ENCODE results near the gene PTPN6. TPM values are rescaled to one million over a fixed set of nuclear protein-coding genes. Genes with fewer than 3 reads are reported as not detected.

PTPN6 gene
- total and polyA plus RNA-seq, 2 donors from 2014 or later, result 38.0 to 70.8 TPM

GRCh38 chr12:6954316-6955107 is 3.4 kb downstream of the PTPN6 start:
- H3K4me1 ChIP-seq (ENCODE audit: control insufficient read depth in 2 of 3, insufficient read depth in 2 of 3, low read depth in 1 of 3, low read length in 3 of 3), result peaks cover 0 to 7% (median 0%) of the 10 kb centered on the region in 3 donors
- DNase-seq (no peak), FAIRE-seq (no peak)
- H3K36me3 ChIP-seq (ENCODE audit: control insufficient read depth in 2 of 3, insufficient read depth in 3 of 3, low read length in 3 of 3), result peaks cover 0 to 5% (median 0%) of the 10 kb centered on the region in 3 donors
- no peak overlapping the region for H3K9ac ChIP-seq (ENCODE audit: low read length in 3 of 3)
- no peaks in the 10 kb centered on the region for H3K9me3 ChIP-seq (ENCODE audit: control insufficient read depth in 2 of 3, insufficient read depth in 1 of 3, low read length in 3 of 3)
- H3K27ac ChIP-seq (ENCODE audit: low read depth in 2 of 2, low read length in 2 of 2), result no peak overlapping the region
- TF ChIP-seq CTCF (IDR thresholded peaks at IDR 0.05; ENCODE audit: borderline replicate concordance, extremely low read depth, insufficient read depth), result no peak
- H3K4me3 ChIP-seq (ENCODE audit: low read length in 3 of 3), result no peak overlapping the region
- intact Hi-C loops (cut with DNase I), result no loop called here
- H3K27me3 ChIP-seq (ENCODE audit: control insufficient read depth, insufficient read depth, low read length), result no peaks in the 10 kb centered on the region

GRCh38 chr12:6955108-6956020 is 4.2 kb downstream of the PTPN6 start:
- no peak for TF ChIP-seq CTCF (IDR thresholded peaks at IDR 0.05; ENCODE audit: borderline replicate concordance, extremely low read depth, insufficient read depth)
- Histone ChIP-seq H3K27ac (ENCODE audit: low read depth in 2 of 2, low read length in 2 of 2) (no peak overlapping the region), H3K9ac (ENCODE audit: low read length in 3 of 3) (no peak overlapping the region), H3K36me3 (ENCODE audit: control insufficient read depth in 2 of 3, insufficient read depth in 3 of 3, low read length in 3 of 3) (peaks cover 0 to 5% (median 0%) of the 10 kb centered on the region in 3 donors), H3K27me3 (ENCODE audit: control insufficient read depth, insufficient read depth, low read length) (no peaks in the 10 kb centered on the region), H3K4me1 (ENCODE audit: control insufficient read depth in 2 of 3, insufficient read depth in 2 of 3, low read depth in 1 of 3, low read length in 3 of 3) (peaks cover 0 to 11% (median 0%) of the 10 kb centered on the region in 3 donors), H3K9me3 (ENCODE audit: control insufficient read depth in 2 of 3, insufficient read depth in 1 of 3, low read length in 3 of 3) (no peaks in the 10 kb centered on the region), H3K4me3 (ENCODE audit: low read length in 3 of 3) (no peak overlapping the region)
- DNase-seq (peak in 1 of 5 donors; percentile 36), FAIRE-seq (no peak)
- intact Hi-C loops (cut with DNase I), result no loop called here

- TF ChIP-seq CTCF (IDR thresholded peaks at IDR 0.05; ENCODE audit: borderline replicate concordance, extremely low read depth, insufficient read depth), result no peak
- no peak overlapping the region for H3K27ac ChIP-seq (ENCODE audit: low read depth in 2 of 2, low read length in 2 of 2)
- H3K9me3 ChIP-seq (ENCODE audit: control insufficient read depth in 2 of 3, insufficient read depth in 1 of 3, low read length in 3 of 3), result no peaks in the 10 kb centered on the region
- H3K27me3 ChIP-seq (ENCODE audit: control insufficient read depth, insufficient read depth, low read length), result no peaks in the 10 kb centered on the region
- DNase-seq (no peak), FAIRE-seq (no peak)
- H3K4me3 ChIP-seq (ENCODE audit: low read length in 3 of 3), result no peak overlapping the region
- peaks cover 0 to 16% (median 0%) of the 10 kb centered on the region in 3 donors for H3K4me1 ChIP-seq (ENCODE audit: control insufficient read depth in 2 of 3, insufficient read depth in 2 of 3, low read depth in 1 of 3, low read length in 3 of 3)
- peaks cover 0 to 5% (median 0%) of the 10 kb centered on the region in 3 donors for H3K36me3 ChIP-seq (ENCODE audit: control insufficient read depth in 2 of 3, insufficient read depth in 3 of 3, low read length in 3 of 3)
- H3K9ac ChIP-seq (ENCODE audit: low read length in 3 of 3), result no peak overlapping the region
- intact Hi-C loops (cut with DNase I), result no loop called here
Measured at GRCh38 chr12:6956021-6956727, 5.0 kb downstream of the PTPN6 start.

Measured in kidney (tissue), 14 donors.